HG03432 (cell line): ENCODE data around the gene LHFPL2.

Source experiments
- ATAC-seq: cut with Tn5 transposase; IDR thresholded peaks from one replicate; pipeline ENCODE4 v1.9.1; 2021; ENCODE audit warnings: mild to moderate bottlenecking, moderate library complexity; ENCODE audit not compliant: unreplicated experiment

The LHFPL2 gene

DNA sequence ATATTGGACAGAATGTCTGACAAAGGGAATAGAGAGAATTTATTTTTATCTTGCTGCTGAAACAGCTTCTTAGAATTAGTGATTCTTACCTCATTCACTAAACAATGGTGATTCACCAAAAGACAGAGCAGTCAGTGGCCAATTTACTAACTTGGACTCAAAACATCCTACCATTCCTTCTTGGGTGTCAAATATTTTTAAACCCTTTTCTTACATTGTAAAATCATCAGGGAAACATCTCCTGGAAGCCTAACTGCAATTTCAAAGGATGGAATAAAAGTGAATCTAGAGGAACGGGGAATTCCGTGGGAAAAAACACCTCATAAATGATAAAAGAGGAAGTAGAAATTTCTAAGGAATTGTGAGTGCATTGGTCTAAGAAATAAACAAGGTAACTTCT, 97.7 kb downstream of the LHFPL2 start:
- ATAC-seq: no peak

DNA sequence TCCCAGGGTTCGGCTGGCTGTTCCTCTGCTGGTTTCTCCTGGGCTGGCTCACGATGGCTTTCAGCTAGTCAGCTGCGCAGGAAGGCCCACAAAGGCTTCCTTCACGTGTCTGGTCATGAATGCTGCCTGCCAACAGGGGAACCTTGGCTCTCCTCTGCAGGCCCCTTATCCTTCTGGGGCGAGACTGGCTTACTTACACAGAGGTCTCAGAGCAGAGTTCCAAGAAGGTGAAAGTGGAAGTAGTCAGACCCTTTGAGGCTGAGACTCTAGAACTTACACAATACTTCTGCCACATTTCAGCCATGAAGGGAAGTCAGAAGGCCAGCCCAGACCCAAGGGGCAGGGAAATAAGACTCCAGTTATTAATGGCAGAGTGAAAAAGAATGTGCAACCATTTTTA, 99.5 kb downstream of the LHFPL2 start:
- ATAC-seq: no peak

DNA sequence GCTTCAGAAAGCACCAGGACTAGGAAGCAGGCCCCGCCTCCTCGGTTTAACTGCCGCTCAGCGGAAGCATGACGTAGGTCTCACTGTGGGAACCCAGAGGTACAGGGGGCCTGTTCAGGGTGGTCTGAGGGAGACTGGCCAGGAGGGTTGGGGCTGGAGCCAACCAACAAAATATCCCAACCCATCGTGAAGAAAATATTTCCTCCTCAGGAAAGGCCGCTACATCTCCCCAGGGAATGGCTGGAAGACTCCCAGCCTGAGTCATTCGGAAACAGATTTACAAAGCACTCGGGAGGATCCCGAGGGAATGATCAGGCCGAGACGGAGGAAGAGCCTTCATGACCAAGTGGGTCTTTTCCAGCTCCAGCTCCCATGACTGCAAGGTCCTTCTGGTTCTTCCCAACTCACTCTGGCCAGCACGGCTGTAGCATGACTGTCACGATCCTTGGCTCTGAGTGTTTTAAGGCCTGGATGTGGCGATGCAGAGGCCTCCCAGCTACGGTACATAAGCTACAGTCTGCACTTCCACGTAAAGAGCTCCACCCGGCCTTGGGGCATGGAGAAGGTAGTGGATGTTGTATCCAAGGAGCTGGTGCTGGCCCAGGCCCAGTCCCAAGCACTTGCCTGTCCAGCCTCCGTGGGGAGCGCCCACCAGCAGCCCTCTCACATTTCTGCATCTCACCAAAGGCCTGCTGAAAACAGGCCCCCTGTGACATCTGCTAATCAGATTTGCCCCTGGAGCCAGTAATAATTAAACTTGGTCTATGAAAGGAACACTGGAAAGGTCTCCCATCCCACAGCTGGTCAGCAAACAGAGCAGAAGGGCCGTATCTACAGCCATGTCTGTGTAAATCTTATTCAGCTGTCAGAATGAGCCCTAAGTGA, 100.6 kb downstream of the LHFPL2 start:
- ATAC-seq: no peak

DNA sequence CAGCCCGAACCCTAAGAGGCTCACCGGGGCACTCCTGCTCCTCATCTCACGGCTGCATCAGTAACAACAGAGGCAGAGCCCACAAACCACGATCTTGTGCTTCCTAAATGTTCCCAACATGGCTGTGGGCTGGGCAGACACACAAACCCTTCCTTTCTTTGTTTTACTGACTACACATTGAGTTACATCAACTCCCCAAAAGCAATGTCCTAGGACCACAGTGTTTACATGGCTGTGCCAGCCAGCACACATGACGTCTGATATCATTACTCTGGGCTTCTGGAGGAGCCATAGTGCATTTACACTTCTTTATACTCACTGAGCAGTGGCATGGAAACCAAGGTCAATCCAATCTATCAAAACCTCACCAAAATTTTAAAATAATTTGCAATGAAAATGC, 101.4 kb downstream of the LHFPL2 start:
- ATAC-seq: no peak

DNA sequence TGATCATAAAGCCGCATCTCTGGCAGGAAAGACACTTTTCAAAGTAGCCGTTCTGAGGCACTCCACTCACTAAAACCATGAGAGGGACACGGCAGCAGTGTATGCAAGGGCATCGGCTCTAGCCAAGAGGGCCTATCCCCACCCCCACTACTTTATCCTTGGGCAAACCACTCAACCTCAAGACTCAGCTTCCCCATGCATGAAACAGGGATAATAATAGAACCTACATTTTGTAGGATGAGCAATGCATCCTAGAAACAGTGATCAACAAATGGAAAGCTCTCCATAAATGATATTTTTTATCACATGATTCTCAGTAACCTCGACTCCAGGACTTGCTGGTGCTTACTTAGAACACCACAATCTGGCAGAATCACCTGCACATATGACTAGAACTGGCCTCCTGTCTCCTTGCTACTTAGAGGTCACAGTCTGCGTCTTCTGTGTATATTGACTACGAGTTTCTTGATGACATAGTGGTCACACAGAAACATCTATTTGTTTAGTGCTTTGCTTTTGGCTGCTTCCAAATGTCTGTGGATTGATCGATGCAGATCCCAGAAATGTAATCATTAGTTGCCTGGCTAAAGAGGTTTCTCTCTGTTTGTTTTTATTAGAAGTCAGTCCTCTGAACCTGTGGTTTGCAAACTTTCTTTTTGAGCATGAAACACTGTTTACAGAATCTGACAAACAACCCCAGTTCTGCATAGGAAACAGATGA, 102.1 kb downstream of the LHFPL2 start:
- ATAC-seq: no peak

DNA sequence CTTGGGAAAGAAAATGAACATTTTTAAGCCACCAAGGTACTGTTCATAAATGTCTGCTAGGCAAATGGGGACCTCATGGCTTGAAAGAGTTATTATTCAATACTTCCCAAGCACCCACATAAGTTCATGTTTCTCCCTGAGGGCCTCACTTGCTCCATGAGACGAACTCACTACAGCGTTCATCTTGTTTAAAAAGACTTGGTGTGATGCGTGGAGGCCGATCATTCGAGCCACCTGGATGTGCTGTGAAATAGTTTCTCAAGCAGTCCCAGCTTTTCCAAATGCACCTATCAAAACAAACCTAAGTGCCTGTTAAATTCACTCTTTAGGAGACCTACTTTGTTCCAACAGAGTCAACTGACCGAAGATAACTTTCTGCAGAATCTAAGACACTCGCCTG, 103.2 kb downstream of the LHFPL2 start:
- ATAC-seq: no peak

DNA sequence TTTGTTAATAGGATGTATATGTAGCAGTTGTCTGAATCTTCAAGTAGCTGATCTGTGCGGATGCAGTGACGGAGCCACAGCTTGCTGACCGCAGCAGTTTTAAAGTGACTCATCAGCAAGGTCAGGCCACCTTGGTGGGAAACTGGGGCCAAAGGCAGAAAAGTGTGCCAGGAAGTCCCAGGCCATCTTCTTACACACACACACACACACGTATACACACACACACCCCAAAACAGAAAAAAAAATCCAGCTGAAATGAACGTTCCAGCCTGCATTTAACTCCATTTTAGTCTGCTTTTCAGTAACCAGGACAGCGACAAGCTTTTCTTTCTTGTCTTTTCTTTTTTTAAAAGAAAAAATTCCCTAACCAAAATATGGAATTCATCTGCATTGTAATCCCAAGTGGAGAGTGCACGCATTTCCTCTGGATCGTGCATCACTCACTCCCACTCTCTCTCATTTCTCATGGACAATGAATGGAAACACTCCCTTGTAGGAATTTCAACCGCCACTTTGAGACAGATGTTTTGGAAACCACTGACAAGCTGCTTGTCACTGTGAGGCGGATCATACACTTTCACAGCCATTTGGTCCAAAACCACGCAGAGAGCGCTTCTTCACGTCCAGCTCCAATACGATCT, 103.9 kb downstream of the LHFPL2 start:
- ATAC-seq: no peak

DNA sequence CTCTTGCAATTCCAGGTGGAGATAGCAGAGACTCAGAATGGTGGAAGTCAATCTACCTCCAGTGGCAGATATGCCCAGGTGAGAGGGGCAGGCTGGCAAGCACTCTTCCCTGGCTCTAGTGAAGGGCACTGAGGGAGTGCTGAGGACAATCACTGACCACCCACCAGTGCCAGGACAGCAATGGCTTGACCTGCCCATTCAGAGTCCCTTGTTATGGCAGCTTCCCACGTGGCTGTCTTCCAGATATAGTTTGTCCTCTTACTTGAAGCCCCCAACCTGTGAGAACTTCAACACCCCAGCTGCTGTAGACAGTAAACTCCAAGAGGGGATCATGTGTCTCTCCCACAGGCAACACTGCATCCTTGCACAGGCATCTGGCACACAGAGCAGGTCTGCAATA, 104.7 kb downstream of the LHFPL2 start:
- ATAC-seq: no peak

DNA sequence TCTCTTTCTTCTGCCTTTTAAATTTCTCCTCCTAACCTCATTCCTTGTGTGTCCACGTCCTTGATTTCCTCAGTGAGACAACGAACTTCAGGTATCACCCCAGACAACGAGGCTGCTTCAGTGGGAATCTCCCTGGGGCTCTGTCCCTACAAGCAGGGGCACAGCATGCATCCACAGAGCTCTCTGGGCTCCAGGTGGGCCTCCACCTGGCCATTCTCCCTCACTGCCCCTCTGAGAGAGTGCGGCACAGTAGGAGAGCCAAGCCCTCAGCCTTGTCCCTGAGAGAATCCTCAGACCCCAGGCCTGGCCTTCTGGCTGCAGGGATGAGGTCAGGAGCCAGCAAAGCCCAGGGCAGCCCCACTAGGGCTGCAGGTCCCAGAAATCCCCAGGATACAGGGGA, 105.3 kb downstream of the LHFPL2 start:
- ATAC-seq: no peak

DNA sequence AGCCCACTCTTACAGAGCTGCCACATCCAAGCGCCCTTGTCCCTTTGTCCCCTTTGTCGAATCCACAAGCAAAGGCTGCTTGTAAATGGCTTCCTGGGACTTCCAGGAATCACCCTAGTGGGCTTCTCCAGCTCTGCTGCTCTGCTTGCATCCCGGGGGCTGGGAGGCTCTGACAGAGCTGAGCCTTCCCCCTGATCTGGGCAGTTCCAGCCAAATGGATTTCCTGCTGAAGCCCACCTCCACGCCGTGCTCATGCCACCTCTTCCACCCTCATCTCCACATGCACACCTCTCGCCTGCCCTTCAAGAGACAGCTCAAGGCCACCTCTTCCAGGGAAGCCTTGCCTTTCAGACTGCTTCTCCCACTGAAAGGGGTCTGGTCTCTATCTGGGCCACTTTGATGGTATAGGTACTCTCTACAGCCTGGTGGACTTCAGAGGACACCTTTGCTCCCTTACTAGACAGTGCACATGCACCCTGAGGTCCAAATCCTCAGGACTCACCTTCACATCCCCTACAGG, 106.2 kb downstream of the LHFPL2 start:
- ATAC-seq: no peak

DNA sequence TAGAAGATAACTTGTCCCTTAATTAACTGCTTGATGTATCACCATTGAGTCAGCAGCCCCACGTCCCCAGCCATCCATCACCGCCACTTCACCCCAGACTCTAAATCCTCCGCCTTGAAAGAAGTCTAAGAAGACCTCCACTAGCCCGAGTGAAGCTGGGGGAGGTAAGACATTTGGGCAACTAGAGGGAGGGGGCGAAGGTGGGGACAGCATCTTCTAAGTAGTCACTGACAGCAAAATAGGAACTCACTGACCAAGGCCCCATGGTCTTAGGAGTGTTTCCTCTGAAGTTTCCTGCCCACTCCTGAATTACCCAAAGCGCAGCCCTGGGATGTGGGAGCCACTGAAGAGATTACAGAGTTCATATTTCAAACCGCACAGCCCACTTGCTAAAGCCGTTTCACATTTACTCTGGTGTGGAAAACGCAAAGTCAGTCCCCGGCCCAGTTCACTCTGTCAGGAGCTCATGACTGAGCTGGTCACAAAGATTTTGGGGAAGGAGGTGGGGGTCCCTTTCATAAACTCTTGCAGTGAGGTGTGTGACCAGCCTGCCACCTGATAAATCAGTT, 107.4 kb downstream of the LHFPL2 start:
- ATAC-seq: no peak

DNA sequence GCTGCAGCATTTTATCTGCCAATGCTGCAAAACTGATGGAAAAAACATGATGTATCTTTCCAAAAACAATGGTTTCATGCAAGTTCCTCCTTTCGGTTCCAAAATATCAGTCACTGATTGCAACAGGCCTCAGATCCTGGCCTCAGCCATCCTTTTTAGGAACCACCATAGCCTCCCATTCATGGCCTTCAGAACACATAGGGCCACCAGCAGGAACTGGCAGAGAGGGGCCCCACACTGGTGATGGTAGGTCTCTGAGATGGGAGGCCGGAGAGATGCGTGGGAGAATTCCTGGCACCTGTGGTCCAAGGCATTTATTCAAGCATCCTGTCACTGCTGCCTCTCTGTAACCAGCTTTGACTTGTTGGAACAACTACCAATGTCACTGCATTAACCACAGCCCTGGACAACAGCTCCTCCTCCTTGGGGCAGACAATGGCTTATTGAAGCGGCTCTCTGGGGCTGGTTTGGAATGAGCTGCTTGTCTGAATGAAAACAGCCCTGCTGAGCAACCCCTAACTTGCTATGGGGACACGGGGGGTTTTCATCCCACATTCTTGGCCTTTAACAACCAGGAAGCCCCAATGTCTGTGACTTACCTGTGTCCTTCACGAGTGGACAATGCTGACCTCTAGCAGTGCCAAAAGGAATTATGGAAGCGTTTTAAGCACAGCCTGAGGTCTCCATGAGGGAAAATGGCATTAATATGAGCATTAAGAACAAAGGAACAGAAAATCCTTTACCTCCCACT, 108.1 kb downstream of the LHFPL2 start:
- ATAC-seq: no peak

DNA sequence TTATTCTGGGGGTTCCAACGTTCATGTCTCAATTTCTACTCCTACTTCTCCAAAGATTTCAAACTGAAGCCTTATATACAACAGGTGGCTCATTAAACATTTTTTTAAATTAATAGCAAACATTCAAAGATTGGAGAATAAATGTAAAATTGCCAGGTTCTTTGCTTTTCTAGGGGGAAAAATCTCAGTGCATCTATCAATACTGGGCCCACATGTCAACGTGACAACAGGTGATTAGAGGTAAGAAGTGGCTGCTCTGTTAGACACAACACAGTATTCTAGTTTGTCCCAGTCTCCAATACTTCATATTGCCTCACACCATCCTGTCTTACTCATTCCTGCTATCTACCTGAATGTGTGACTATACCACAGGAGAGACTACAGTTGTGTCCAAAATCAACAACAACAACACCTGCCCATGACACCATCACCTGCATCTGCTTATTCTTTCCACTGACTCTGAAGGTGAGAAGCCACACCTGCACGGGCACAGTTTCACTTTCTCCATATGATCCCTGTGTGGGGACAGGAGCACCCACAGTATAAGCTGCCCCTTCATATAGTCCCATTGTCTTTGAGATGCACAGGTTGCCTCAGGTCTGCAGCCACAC, 110.2 kb downstream of the LHFPL2 start:
- ATAC-seq: no peak

DNA sequence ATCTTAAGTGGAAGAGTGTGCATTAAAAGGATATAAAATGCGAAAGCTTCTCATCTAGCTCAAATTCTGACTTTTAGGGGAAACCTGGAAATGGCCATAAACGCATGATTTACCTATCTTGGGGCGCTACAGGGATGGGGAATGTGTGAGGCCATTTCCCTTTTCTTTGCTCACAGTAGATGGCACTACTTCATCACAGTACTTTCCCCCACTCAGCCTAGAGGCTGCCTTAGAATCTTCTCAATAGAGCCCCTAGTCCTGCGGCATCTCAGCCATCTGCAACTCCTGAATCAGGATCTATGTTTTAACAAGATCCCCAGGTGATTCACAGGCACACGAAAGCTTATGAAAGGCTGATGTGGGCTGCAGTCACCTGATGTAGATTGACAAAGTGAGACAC, 110.8 kb downstream of the LHFPL2 start:
- no peak for ATAC-seq

DNA sequence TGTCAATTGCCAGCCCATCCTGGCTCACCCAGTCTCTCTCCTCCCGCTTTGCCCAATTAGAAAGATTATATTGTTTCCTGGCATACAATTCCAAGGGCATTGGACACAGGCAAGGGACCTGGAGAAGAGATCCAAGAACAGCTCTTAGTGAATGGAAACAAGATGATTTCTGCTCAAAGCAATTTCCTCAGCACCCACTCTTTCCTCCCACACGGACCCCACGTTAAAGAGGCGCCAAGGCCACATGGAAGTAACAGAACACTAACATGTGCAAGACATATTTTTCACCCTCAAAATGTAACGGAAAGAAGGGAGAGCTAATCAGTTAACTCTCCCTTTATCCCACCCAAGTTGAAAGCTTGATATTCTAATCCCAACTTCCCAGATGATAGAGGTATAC, 111.2 kb downstream of the LHFPL2 start:
- ATAC-seq: no peak

DNA sequence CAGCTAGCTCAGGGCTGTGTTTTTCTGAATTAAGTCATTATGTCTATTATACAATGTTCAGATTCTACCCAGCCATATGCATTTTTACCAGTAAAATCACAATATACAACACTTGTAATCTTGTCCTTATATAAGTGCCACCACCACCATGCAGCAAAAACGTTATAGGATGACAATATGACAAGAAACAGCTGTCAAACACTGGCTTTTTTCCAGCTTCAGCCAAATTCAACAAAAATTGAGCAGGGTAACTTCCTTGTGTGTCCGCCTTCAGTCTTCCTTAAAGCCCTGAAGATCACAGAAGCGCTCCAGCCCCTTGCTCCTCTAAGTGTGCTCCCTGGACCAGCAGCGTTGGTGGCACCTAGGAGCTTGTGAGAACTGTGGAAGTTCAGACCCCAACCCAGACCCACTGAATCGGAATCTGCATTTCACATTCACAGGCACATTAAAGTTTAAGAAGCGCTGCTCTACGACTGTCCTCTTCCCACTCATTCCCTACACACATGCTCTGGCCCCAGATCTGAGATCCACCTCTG, 111.8 kb downstream of the LHFPL2 start:
- ATAC-seq: no peak

DNA sequence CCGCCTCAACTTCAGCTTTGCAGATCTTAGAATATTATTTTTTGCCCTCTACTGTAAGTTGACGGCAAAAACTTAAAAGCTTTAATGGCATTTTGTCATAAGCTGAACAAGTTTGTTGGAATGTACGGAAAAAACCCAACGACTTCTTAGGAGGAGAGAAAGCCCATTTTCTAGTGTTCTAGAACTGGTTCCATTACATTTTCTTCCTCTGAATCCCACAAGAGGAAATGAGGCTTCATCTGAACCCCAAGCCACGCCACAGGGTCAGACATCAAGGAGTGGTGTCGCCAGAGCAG, 113.7 kb downstream of the LHFPL2 start:
- no peak for ATAC-seq

DNA sequence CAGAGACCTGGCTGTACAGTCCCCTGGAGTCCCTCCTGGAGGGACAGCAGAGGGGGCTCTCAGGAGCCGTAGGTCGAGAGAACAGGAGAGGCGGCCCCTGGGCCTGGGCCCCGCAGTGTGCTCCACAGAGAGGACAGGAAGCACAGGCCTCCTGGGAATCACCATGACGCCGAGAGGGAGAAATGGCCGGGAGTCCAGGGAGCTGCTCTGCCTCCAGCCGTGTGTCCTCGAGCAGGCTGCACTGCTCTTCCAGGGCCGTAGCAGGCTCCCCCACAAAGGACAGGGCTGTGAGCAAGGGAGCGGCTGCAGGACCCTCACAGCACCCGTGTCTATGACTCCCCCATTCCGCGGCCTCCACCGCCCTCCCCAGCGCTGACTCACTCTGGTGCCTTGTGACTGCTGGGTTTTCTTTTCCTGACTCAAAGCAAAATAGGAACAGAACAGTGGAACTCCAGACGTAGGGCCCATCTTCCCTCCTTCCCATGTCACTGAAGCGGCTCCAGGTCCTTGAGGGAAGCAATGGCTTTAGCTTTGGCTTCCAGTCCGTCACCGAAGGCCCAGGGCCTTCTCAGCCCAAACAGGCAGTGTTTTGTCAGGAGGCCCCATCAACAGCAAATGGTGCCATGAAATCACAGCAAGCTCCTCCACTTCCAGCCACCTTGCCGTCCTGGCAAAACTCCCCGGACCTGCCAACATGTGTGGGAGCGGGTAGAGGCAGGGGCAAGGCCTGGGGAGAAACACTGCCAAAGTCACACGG, 114.2 kb downstream of the LHFPL2 start:
- no peak for ATAC-seq

DNA sequence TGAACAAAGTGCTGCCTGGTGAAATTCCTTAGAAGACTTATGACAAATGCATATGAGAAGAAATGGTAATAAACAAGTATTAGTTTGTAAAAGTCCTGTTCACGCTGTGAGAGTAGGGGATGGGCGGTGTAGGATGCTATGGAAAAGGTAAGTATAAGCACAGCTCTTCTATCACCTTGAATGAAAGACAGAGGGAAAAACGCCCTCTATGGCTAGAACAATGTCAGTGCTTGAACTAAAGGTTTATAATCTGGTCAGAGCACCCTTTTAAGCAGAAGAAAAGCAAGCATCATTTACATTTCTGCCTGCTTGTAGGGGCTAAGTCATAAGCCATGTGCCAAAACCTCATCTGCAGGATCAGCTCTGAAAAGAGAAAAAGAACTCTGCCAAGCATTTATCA, 115.2 kb downstream of the LHFPL2 start:
- ATAC-seq: no peak
